Endothelial cell of umbilical vein (primary cell): Measurements from ENCODE around the gene RNF145.

Source experiments
- CTCF ChIP-seq, 2 donors: IDR thresholded peaks; 1 replicate in 1 of 2; 2 replicates in 1 of 2; pipeline ENCODE4 v1.5.1; 2011; ENCODE audit warnings: low read length in 2 of 2, mild to moderate bottlenecking in 2 of 2, moderate library complexity in 2 of 2, control low read depth in 1 of 2, inconsistent platforms in 1 of 2, low read depth in 1 of 2; ENCODE audit not compliant: insufficient read depth in 1 of 2; ENCODE audit errors: extremely low read depth in 1 of 2
- EZH2 ChIP-seq: IDR thresholded peaks from 2 replicates; pipeline ENCODE4 v1.6.1; 2012; ENCODE audit warnings: borderline replicate concordance, low read depth, mild to moderate bottlenecking, moderate library complexity, low read length, inconsistent platforms; ENCODE audit not compliant: severe bottlenecking
- FOS ChIP-seq: IDR thresholded peaks from 2 replicates; pipeline ENCODE4 v1.6.1; 2011; ENCODE audit warnings: mild to moderate bottlenecking, low read length, moderate library complexity, borderline replicate concordance; ENCODE audit not compliant: insufficient read depth
- GATA2 ChIP-seq: IDR thresholded peaks from 2 replicates; pipeline ENCODE4 v1.7.0; 2011; ENCODE audit warnings: low read depth, mild to moderate bottlenecking, moderate library complexity, mixed read lengths, low read length; ENCODE audit not compliant: insufficient read length, insufficient read depth
- JUN ChIP-seq: IDR thresholded peaks from 2 replicates; pipeline ENCODE4 v1.6.1; 2011; ENCODE audit warnings: borderline replicate concordance, low read depth; ENCODE audit not compliant: insufficient read length, insufficient read depth
- MYC ChIP-seq: IDR thresholded peaks from one replicate; pipeline ENCODE4 v1.6.1; 2011; ENCODE audit warnings: mild to moderate bottlenecking, low read depth, low read length
- POLR2A ChIP-seq: IDR thresholded peaks from 2 replicates; pipeline ENCODE4 v1.6.1; 2012; ENCODE audit warnings: low read depth, mild to moderate bottlenecking, control low read depth, low read length
- POLR2AphosphoS5 ChIP-seq: IDR thresholded peaks from 2 replicates; pipeline ENCODE4 v1.6.1; 2012; ENCODE audit warnings: low read depth, mild to moderate bottlenecking, control low read depth, low read length, moderate library complexity; ENCODE audit not compliant: insufficient read depth
- TF ChIP-seq, protein P1 (sequence below): IDR thresholded peaks from 2 replicates; pipeline ENCODE4 v1.6.1; 2011; ENCODE audit not compliant: insufficient read depth, insufficient read length

GRCh38 chr5:159184236-159184635, 25.1 kb downstream of the RNF145 start:
- TF ChIP-seq CTCF (IDR thresholded peaks at IDR 0.05; ENCODE audit: extremely low read depth in 1 of 2, insufficient read depth in 1 of 2, low read depth in 1 of 2, low read length in 2 of 2) (no peak), EZH2 (no peak), POLR2A (no peak), FOS (no peak), POLR2AphosphoS5 (no peak), JUN (no peak), GATA2 (no peak), MYC (no peak)
- TF ChIP-seq, protein P1, sequence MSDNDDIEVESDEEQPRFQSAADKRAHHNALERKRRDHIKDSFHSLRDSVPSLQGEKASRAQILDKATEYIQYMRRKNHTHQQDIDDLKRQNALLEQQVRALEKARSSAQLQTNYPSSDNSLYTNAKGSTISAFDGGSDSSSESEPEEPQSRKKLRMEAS, result no peak
